Liver (tissue), 3 donors: Measurements from ENCODE around the gene GARIN5B.

Experiments used
- HNF4A ChIP-seq, 2 donors: conservative IDR thresholded peaks; 2 replicates each; pipeline ENCODE4 v1.6.1; 2016; ENCODE audit warnings: antibody characterized with exemption in 2 of 2, mild to moderate bottlenecking in 2 of 2
- RXRA ChIP-seq, 2 donors: IDR thresholded peaks; 2 replicates each; pipeline ENCODE4 v1.6.1; 2017 to 2018; ENCODE audit warnings: antibody characterized with exemption in 2 of 2, mild to moderate bottlenecking in 1 of 2
- TAF1 ChIP-seq: conservative IDR thresholded peaks from 2 replicates; pipeline ENCODE4 v1.6.1; 2016; ENCODE audit warnings: antibody characterized with exemption, mild to moderate bottlenecking
- TF ChIP-seq, protein P1 (sequence below): fragments of 150-350 bp; IDR thresholded peaks from 2 replicates; pipeline ENCODE4 v1.5.1; 2017; ENCODE audit warnings: improper control_type of control experiment, low read depth, low read length; ENCODE audit not compliant: missing input control
- TF ChIP-seq, protein P2 (sequence below): IDR thresholded peaks from 2 replicates; pipeline ENCODE4 v1.6.1; 2016; ENCODE audit warnings: antibody characterized with exemption, mild to moderate bottlenecking
- TF ChIP-seq, protein P3 (sequence below): IDR thresholded peaks from 2 replicates; pipeline ENCODE4 v1.6.1; 2016; ENCODE audit warnings: antibody characterized with exemption
- TF ChIP-seq, protein P4 (sequence below): IDR thresholded peaks from 2 replicates; pipeline ENCODE4 v1.6.1; 2016; ENCODE audit warnings: antibody characterized with exemption
- donor health status: healthy.
- donor health status: healthy.

DNA sequence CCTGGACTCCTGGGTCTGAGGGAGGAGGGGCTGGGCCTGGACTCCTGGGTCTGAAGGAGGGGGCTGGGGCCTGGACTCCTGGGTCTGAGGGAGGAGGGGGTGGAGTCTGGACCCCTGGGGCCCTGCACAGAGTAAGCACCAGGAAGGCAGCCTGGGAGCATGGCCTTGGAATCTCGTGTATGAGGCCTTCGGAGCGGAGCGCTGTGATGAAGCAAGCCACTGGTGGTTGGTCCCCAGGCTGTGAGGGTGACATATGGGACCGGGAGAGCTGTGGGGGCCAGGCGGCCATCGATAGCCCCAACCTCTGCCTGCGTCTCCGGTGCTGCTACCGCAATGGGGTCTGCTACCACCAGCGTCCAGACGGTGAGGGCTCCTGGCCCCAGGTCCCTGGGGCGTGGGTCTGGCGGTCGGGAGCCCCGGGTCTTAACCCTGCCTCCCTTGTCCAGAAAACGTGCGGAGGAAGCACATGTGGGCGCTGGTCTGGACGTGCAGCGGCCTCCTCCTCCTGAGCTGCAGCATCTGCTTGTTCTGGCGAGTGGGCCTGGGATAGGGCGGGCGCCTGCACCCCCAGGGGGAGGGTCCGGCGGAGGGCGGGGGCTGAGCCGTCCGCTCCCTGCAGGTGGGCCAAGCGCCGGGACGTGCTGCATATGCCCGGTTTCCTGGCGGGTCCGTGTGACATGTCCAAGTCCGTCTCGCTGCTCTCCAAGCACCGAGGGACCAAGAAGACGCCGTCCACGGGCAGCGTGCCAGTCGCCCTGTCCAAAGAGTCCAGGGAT lies 14.5 kb upstream of the GARIN5B start:
- TF ChIP-seq, protein P1, sequence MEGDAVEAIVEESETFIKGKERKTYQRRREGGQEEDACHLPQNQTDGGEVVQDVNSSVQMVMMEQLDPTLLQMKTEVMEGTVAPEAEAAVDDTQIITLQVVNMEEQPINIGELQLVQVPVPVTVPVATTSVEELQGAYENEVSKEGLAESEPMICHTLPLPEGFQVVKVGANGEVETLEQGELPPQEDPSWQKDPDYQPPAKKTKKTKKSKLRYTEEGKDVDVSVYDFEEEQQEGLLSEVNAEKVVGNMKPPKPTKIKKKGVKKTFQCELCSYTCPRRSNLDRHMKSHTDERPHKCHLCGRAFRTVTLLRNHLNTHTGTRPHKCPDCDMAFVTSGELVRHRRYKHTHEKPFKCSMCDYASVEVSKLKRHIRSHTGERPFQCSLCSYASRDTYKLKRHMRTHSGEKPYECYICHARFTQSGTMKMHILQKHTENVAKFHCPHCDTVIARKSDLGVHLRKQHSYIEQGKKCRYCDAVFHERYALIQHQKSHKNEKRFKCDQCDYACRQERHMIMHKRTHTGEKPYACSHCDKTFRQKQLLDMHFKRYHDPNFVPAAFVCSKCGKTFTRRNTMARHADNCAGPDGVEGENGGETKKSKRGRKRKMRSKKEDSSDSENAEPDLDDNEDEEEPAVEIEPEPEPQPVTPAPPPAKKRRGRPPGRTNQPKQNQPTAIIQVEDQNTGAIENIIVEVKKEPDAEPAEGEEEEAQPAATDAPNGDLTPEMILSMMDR, result no peak
- TF ChIP-seq RXRA (IDR thresholded peaks at IDR 0.05) (no peak), TAF1 (no peak), HNF4A (conservative IDR thresholded peaks at IDR 0.05) (no peak)
- TF ChIP-seq, protein P2, sequence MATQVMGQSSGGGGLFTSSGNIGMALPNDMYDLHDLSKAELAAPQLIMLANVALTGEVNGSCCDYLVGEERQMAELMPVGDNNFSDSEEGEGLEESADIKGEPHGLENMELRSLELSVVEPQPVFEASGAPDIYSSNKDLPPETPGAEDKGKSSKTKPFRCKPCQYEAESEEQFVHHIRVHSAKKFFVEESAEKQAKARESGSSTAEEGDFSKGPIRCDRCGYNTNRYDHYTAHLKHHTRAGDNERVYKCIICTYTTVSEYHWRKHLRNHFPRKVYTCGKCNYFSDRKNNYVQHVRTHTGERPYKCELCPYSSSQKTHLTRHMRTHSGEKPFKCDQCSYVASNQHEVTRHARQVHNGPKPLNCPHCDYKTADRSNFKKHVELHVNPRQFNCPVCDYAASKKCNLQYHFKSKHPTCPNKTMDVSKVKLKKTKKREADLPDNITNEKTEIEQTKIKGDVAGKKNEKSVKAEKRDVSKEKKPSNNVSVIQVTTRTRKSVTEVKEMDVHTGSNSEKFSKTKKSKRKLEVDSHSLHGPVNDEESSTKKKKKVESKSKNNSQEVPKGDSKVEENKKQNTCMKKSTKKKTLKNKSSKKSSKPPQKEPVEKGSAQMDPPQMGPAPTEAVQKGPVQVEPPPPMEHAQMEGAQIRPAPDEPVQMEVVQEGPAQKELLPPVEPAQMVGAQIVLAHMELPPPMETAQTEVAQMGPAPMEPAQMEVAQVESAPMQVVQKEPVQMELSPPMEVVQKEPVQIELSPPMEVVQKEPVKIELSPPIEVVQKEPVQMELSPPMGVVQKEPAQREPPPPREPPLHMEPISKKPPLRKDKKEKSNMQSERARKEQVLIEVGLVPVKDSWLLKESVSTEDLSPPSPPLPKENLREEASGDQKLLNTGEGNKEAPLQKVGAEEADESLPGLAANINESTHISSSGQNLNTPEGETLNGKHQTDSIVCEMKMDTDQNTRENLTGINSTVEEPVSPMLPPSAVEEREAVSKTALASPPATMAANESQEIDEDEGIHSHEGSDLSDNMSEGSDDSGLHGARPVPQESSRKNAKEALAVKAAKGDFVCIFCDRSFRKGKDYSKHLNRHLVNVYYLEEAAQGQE, result no peak
- TF ChIP-seq, protein P3, sequence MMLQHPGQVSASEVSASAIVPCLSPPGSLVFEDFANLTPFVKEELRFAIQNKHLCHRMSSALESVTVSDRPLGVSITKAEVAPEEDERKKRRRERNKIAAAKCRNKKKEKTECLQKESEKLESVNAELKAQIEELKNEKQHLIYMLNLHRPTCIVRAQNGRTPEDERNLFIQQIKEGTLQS, result no peak
- TF ChIP-seq, protein P4, sequence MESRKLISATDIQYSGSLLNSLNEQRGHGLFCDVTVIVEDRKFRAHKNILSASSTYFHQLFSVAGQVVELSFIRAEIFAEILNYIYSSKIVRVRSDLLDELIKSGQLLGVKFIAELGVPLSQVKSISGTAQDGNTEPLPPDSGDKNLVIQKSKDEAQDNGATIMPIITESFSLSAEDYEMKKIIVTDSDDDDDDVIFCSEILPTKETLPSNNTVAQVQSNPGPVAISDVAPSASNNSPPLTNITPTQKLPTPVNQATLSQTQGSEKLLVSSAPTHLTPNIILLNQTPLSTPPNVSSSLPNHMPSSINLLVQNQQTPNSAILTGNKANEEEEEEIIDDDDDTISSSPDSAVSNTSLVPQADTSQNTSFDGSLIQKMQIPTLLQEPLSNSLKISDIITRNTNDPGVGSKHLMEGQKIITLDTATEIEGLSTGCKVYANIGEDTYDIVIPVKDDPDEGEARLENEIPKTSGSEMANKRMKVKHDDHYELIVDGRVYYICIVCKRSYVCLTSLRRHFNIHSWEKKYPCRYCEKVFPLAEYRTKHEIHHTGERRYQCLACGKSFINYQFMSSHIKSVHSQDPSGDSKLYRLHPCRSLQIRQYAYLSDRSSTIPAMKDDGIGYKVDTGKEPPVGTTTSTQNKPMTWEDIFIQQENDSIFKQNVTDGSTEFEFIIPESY, result no peak
